NCI-H345 treated with DMSO at 0.1 percent for 48 hours (cell line): Measurements from ENCODE around the gene TPPP.
"Not testable (repeated sequence)": the region's sequence is repeated elsewhere in the genome, so short reads cannot be mapped to it uniquely, and the experiment has no call there.

Experiments used
- DNase-seq: peaks from one replicate; lab custom pipeline; 2025; ENCODE audit not compliant: unreplicated experiment; lab: John Stamatoyannopoulos, UW

TPPP gene

DNA sequence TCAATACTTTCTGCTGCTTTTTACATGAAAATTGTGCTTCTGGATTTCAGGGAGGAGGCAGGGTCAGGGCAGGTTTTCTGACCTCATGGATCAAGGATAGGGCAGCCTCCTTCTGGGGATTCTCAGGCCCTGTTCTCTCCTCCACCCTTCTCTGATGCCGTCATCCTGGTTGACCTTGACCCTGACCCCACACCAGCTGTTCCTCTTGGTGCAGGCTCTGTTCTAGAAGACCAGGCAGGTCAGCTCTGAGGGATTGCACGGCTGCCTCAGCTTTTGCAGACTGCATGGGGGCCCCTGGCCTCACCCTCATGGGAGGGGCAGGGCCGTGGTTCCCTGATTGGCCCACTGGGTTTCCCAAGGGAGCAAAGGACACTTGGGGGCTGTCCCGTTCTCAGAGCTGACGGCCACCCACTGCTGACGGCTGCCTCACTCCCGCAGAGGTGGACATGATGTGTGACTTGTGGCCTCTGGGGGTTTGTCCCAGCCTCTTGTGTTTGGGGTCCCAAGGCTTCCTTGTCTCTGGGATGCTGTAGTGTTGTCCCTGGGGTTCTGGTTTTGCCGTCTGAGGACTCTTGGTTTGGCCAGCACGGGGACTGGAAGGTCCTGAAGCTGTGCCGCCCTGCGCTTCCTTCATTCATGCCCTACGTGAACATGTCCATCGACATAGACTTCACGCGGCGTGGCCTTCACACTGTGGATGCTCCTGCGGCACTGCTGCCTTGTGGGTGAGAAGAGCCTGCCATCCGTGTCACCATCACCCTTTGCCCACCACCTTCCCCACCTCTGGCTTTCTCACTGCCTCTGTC lies 46.6 kb downstream of the TPPP start:
- no peak for DNase-seq

DNA sequence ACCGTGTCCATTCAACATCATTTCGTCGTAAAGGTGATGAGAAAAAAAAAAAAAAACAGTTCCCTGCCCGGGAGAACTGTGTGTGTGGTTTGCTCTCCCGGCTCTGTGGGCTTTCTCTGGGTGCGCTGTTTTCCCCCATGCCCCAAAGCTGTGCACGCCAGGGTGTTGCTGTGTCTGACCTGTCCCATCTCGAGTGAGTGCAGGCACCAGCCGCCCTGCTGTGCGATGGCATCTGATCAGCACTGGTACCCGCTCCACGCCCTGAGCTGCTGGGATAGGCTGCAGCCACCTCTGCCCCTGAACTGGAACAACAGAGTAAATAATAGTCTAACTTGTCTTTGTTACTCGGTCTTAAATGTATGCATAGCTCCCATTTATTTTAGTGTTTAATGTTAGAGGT lies 47.7 kb downstream of the TPPP start:
- DNase-seq, result no peak

DNA sequence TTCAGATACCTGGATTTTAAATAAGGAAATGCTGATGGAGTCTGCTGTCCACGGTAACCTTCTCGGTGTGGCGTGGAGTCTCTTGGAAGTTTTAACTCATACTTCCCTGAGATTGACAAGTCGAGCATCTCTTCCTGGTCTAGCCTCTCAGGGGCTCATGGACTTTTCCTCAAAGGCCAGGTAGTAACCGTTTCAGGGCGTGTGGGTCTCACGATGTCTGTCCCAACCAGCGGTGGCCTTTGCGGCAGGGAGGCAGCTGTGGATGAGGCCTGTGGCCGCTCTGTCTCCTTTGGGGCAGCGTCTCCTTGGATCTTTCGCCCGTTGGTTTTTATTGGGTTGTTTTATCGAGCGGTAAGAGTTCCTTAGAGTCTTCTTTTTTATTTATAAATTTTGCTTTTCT lies 48.2 kb downstream of the TPPP start:
- DNase-seq, result no peak

DNA sequence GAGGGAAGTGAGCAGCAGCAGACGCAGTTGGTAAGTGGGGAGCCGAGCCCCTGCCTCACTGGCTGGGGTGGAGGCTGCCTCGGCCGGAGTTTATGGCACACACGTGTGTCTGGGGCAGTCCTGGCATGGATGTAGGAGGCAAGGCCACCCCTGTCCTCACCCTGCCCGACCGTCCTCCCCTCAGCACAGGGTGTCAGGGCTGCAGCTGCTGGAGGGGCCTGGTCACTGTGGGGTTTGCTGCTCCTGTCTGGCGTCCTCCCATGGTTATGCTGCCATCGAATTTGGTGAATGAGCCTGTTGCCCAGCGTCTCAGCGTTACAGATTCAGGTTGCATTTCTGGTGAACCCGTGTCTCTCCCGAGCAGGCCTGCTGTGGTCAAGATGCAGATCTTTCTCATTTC lies 48.6 kb downstream of the TPPP start:
- DNase-seq, result no peak

DNA sequence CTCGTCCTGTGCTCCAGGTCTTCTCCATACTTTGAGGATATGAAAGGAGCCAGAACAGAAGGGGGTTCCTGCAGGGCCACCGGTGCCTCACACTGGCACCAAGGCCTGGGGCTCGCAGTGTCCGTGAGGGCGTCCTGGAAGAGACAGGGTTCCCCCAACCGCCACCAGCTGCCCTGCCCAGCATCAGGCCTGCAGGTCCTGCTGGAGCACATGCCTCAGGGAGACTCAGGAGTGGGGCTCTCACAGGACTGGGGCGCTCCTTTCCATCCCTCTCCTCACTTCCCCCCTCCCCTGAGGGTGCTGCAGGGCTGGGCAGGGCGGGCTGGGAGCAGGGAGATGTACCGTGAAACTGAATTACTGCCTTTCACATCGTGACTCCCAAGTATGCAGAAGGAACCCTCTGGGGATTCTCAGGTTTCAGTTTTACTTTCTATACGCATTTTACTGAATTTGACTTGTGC lies 49.3 kb downstream of the TPPP start:
- peak; percentile 26 for DNase-seq

DNA sequence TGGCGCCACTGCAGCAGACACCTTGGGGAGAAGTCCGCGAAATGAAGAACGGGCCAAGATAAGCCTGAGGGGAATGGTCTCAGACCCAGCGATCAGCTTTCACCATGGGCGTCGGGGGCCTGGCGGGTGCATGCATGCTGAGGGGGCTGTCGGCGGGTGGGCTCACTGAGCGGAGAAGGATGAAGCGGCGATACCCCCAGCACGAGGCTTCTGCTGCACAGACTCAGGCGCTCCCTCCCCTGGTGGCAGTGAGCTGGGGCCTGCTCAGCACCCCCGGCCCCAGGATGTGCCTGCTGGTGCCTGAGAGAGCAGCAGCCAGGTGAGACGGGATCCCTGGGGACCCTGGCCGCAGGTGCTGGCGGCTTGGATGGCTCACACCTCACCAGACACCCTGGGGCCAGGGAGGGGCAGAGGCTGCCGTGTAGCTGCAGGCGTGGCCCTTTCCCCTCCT lies 49.8 kb downstream of the TPPP start:
- DNase-seq, result peak; percentile 86

DNA sequence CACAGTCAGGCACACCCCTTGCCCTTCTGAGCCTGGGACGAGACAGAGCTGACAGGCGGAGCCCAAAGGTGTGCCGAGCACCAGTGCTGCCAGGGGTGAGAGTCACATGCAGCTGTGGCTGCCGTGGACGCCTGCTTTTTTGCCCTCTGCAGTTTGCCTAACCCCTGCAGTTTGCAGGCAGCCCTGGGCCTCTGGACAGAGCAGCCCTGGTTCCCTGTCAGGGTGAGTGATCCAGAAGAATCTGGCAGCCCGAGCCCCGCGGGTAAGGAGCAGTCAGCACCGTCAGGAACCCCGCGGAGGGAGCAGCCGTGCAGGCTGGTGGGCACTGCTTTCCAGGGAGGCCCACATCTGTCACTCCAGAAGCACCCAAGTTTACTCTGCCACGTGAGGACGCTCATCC lies 50.7 kb downstream of the TPPP start:
- DNase-seq, result no peak

DNA sequence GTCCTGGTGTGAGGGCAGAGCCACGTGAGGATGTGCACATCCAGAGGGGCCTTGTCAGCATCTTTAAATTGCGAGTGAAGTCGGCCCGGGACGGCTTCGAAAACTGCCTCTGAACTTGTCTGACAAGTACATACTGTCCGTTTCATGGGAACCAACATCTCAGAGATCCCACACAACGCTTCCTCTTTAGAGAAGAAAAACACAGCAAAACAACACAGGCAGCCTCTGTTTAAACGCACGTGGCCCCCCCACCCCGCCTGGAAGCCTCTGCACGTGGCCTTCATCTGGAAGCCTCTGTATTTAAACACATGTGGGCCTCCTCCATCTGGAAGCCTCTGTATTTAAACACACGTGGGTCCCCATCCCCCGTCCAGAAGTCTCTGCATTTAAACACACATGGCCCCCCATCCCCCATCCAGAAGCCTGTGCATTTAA lies 51.8 kb downstream of the TPPP start:
- no peak for DNase-seq

DNA sequence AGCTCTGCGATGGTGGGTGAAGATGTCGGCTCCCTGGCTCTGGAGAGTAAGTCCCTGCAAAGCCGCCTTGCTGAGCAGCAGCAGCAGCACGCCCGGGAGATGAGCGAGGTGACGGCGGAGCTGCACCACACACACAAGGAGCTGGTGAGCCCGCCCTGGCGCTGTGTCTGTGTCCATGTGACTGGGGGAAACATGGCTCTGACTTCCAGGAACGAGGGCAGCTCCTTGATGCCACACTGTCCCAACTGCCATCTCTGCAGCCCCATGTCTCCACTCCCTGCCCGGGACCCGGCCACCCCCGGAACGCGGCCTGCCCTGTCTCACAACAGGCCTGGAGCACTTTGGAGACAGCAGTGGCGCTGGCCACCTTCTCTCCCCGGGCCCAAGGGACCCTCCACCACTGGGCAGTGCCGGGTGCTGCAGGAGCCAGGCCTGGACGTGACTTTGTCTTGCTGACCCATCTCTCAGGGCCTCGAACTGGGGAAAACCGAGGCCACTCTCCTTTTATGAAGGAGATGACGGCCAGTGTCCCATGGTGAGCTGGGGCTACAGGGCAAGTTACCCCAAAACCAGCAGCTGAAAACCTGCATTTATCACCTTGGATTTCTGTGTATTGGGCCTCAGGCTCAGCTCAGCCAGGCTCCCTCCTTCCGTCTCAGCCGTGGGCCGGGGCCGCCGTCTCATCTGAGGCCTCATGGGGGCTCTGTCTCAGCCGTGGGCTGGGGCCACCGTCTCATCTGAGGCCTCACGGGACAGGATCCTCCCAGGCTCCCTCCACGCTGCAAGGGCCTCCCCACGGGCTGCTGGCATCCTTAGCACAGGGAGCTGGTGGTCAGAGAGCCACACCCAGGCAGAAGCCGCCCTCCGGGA lies 52.5 kb downstream of the TPPP start:
- DNase-seq, result no peak

DNA sequence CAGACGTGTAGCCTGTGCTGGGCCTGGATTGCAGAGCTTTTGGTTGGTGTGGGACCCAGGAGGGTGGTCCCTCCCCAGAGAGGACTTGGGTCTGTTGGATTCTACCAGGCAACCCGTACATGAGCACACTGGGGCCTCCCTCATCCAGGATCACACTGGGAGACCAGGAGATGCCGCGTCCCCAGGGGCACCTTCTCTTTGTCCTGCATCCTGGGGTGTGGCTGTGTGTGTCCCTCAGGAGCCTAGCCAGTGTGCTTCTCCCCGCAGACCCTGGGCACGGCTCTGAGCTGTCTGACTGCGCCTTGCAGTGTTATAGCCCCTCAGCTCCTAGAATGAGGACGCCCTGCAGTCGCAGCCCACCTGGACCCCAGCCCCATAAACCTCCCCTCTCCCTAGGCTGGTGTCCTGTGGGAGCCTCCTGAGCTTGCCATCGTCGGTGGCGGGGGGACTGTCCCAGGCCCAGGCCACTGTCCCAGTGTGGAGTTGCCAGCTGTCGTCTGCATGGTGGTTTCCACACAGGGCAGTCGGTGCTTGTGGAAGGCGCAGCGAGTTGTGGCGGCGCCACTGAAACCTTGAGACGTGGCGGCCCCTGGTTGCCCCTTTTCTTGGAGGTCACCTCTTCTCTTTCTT lies 53.5 kb downstream of the TPPP start:
- no peak for DNase-seq

DNA sequence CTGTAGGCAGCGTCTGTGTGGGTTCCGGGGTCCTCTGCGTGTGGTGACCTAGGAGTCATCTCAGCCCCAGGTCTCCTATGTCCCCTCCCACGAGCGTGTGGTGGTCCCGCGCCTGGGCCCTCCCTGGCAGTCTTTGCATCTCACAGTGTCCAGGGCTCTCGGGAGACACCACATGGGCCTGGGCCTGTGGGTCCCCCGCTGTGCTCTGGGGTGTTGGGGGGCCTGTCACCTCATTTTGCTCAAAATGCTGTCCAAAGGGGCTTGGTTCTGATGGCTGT lies 54.0 kb downstream of the TPPP start:
- no peak for DNase-seq

DNA sequence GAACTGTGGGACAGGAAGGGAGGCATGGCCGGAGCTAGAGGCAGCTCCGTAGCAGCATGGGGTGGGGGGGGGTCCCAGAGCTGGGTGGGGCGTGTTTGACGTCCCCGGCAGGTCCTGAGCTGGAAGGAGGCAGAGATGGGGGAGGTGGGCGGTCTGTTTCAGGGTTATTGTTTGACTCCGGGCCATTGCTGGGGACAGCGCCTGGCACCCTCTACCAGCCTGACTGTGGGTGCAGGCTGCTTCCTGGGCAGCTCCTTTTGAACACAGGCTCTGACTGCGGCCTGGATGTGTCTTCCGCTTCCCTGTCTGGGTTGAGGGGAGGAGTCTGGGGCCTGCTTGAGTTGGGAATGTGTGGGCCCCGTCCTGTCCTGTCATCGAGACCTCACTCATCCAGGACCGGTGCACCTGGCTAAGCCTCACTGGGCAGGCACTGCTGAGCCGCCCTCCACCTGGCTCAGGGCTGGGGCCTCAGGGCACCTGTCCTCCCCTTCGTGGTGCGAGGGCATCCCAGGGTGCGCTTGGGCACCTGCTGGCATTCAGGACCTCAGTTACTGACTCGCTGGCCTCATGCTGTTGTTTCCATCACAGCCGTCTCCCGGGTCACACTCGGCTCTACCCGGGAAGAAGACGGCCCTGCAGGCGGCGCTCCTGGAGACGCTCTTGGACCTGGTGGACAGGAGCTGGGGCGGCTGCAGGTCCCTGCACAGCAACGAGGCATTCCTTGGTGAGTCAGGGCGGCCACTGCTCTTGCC lies 54.5 kb downstream of the TPPP start:
- DNase-seq, result no peak

DNA sequence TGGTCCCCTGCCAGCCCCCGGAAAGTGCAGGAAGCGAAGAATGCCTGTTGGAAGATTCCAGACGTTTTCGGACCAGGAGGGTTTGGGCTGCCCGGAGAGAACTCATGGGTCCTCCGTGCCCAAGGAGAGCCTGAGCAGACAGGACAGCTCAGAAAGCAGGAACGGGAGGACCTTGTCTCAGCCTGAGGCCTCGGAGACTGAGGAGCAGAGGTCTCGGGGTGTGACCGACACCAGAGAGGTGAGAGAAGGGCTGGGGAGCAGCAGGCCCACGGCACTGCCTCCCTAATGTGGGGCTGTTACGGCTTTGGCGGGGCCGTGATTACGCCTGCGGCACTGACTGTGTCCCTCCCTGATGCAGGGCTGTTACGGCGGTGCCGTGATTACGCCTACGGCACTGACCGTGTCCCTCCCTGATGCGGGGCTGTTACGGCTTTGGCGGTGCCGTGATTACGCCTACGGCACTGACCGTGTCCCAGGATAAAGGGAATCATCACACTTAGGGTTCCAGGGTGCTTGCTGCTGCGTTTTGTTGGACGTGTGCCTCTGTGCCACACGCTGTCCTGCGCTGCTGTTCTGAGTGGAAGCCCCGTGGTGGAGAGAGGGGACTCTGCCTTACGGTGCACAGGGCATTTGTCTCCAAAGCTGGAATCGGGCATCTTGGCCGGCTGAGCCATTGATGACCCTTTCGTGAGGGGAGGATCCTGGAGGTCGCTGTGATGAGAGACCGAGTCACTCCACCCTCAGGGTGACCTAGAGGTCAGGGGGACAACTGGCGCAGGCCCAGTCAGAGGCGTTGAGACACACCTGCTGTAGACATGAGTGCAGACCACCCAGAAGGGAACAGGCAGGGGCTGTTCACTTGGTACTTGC lies 55.3 kb downstream of the TPPP start:
- no peak for DNase-seq

DNA sequence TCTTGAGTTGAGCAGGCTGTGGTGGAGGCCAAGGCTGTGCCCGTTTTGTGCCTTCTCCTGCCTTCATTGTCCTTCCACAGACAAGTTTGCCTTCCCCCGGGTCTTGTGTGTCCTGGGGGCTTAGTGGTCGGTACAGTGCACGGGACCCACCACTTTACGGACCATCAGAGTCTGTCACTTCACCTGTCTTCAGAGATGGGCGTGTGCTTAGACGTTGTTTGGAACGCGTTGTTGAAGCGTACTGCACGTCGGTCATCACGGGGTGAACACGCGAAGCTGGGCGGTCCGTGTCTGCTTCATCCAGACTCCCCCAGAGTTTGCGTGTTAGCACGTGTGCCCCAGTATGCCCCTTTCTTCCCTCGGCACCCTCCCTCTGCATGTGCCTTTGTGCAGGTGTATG lies 56.2 kb downstream of the TPPP start:
- DNase-seq, result no peak

DNA sequence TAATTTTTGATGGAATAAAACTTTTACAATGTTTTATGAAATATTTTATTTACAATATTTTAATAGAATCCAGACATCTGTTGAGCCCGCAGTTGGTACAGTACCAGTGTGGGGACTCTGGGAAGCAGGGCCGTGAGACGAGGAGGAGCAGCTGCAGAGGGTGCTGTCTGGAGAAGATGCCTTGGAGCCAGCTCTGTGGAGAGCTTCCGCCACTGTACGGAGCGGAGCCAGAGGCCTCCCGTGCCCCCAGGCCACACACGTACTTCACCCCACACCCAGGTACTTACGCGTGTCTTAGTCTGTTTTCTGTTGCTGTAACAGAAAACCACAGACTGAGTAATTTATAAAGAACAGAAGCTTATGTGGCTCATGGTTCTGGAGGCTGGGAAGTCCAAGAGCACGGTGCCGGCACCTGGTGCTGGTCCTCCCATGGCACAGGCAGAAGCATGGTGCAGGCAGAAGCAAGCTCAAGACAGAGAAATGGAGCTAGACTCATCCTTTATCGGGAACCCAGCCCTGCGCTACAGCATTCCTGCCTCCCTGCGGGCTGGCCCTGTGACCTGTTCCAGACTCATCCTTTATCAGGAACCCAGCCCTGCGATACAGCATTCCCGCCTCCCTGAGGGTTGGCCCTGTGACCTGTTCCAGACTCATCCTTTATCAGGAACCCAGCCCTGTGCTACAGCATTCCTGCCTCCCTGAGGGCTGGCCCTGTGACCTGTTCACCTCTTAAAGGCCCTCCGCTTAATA lies 57.7 kb downstream of the TPPP start:
- no peak for DNase-seq

DNA sequence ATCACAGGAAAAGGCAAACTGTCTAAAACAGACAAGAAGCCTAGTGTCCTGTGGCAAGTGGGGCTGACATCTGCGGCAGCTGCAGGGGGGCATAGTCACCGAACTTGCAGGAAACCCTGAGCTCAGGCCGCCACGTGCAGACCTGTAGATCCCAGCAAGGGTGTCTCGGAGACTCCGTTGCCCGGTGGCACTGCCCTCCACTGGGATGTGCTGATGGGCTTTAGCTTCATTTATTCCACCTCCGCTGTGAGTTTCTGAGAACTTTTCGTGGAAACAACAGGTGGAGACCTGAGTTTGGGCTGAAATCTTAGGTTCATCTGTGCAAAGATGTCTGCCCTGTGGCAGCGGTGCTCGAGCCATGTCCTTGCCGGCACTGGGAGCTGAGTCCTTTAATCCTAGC lies 59.0 kb downstream of the TPPP start:
- no peak for DNase-seq

DNA sequence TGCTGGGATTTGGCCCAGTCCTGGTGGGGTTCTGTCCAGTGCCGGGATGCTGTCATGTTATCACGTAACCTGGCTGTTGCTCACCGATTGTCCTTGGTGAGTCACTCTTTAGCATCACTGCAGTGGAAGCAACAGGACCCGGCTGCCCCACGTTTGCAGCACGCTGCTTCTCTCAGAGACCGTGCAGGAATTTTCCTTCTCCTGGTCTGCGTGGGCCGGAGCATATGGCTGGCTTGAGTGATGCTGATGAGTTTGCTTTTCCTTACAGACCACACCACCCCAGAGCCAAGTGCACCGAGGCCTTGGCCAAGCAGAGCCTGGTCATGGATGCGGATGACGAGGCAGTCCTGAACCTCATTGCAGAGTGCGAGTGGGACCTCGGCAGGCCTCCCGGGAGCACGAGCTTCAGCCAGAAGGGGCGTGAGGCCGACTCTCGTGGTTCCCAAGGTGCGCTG lies 59.6 kb downstream of the TPPP start:
- DNase-seq, result no peak

DNA sequence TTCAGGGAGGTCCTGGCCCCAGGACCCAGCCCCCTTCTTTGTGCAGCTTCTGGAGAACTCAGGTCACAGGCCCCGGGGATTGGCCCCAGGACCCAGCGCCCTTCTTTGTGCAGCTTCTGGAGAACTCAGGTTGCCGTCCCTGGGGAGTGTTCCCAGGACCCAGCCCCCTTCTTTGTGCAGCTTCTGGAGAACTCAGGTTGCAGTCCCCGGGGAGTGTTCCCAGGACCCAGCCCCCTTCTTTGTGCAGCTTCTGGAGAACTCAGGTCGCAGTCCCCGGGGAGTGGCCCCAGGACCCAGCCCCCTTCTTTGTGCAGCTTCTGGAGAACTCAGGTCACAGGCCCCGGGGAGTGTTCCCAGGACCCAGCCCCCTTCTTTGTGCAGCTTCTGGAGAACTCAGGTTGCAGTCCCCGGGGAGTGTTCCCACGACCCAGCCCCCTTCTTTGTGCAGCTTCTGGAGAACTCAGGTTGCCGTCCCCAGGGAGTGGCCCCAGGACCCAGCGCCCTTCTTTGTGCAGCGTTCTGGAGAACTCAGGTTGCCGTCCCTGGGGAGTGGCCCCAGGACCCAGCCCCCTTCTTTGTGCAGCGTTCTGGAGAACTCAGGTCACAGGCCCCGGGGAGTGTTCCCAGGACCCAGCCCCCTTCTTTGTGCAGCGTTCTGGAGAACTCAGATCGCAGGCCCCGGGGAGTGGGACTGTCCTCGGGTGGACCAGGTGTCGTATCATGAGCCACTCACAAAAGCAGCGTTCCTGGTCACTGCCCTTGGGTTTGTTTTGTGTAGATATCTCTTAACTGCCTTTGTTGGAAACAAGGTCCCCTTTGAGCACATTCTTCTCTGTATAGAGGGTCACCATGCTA lies 64.6 kb downstream of the TPPP start:
- DNase-seq, result not testable (repeated sequence)
